MG63 (cell line): Measurements from ENCODE around the gene KRTAP5-10. TPM values are rescaled to one million over a fixed set of nuclear protein-coding genes. Genes with fewer than 3 reads are reported as not detected.
"Not testable (repeated sequence)": the region's sequence is repeated elsewhere in the genome, so short reads cannot be mapped to it uniquely, and the experiment has no call there.

Experiments
- DNase-seq: peaks from one replicate; pipeline ENCODE4 v3.0.0-alpha.2; 2020
- H3K27me3 ChIP-seq: fragments of 250-450 bp; sonication (Bioruptor Pico); 2 replicates; pipeline ENCODE4 v1.5.1; 2020; ENCODE audit warnings: mild to moderate bottlenecking, moderate library complexity
- H3K36me3 ChIP-seq: fragments of 250-450 bp; sonication (Bioruptor Pico); 2 replicates; pipeline ENCODE4 v1.5.1; 2020; ENCODE audit warnings: mild to moderate bottlenecking, moderate library complexity
- H3K4me3 ChIP-seq: fragments of 250-450 bp; sonication (Bioruptor Pico); 2 replicates; pipeline ENCODE4 v1.5.1; 2020; ENCODE audit warnings: mild to moderate bottlenecking, moderate library complexity
- H3K9me3 ChIP-seq: fragments of 250-450 bp; sonication (Bioruptor Pico); 2 replicates; pipeline ENCODE4 v1.5.1; 2020; ENCODE audit warnings: mild to moderate bottlenecking, moderate library complexity
- total RNA-seq: library from RNA; depleted of rRNA; stranded (reverse); fragments of >200 nt; shearing (Covaris generic); gene quantifications from 2 replicates; pipeline ENCODE4 v1.2.3, GENCODE V29; 2014; ENCODE audit warnings: low replicate concordance; rRNA removed

Gene KRTAP5-10
- total RNA-seq: not detected in 2 replicates

DNA sequence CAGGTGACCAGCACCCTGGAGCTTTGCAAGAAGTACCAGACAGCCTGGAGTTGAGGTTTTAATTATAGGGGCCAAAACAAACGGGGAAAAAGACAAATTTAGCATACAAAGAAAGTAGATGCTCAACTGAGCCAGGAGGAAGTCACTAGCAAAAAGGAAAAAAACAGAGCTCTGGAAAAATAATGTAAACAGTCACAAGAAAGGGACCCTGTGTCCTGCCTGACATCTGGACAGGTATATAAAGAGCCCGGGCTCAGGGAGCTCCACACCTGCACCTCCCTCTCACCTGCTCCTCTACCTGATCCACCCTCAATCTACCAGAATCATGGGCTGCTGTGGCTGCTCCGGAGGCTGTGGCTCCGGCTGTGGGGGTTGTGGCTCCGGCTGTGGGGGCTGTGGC lies at the start of gene KRTAP5-10:
Gene KRTAP5-10 (plus strand): TSS at position 301 of the 400 bp plus-strand sequence. CDS start 25 bp downstream, at position 326.
- peaks cover 6% of the 10 kb centered on the region; the same call in 1 of the 2 replicates for H3K27me3 ChIP-seq
- no peak for DNase-seq

DNA sequence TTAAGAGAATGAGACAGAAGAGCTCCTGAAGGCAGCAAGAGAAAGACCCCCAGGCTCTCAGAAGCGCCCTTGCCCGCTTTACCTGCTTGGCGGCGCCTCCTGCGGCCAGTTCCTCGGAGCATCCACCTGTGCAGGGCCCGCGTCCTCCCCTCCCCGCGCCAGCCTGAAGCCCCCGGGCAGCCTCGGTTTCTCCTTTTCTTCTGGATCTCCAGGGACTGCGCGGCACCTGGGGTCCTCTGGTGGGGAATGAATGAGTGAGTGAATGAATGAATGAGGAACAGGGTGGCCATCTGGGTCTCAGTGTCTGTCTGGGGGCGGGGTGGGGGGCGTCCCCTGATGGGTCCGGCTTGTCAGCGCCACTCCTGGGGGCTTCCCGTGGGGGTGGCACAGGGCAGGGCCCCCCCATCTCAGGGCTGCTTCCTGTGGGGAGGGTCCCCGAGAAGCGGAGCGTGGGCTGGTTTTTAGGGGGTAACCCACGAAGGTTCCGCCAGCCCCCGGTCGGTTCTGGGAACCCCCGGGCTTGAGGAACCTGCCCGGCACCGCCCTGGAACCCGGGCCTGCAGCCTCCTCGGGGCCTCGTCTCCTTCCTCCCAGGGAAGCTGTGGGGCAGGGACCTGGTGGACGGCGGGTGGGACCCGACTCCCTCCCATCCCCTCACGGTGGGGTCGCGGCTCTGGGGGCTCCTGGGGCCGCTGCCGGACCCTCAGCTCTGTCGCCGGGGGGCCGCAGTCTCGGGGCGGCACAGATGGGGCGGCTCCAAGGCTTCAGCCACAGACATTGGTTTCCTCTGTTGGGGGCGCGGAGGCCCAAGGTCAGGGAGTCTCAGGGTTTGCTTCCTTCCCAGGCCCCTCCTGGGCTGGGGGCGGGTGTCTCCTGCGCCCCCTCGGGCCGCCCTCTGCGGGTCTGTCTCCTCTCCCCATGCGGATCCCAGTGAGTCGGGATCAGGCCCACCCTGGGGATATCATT lies 46.6 kb upstream of the KRTAP5-10 start:
- no peak for DNase-seq
- H3K27me3 ChIP-seq: no peaks in the 10 kb centered on the region
- no peak overlapping the region for H3K4me3 ChIP-seq
- no peaks in the 10 kb centered on the region for H3K36me3 ChIP-seq
- H3K9me3 ChIP-seq: no peaks in the 10 kb centered on the region

More for the DNA sequence above, at the start of gene KRTAP5-10:
- Histone ChIP-seq H3K36me3 (no peaks in the 10 kb centered on the region), H3K4me3 (no peak within 1 kb of the TSS), H3K9me3 (no peaks in the 10 kb centered on the region)

- DNase-seq: no peak
- Histone ChIP-seq H3K4me3 (no peak overlapping the region), H3K27me3 (no peaks in the 10 kb centered on the region), H3K9me3 (no peaks in the 10 kb centered on the region), H3K36me3 (no peaks in the 10 kb centered on the region)
These were observed 45.8 kb upstream of the KRTAP5-10 start for GRCh38 chr11:71519546-71519945.

DNA sequence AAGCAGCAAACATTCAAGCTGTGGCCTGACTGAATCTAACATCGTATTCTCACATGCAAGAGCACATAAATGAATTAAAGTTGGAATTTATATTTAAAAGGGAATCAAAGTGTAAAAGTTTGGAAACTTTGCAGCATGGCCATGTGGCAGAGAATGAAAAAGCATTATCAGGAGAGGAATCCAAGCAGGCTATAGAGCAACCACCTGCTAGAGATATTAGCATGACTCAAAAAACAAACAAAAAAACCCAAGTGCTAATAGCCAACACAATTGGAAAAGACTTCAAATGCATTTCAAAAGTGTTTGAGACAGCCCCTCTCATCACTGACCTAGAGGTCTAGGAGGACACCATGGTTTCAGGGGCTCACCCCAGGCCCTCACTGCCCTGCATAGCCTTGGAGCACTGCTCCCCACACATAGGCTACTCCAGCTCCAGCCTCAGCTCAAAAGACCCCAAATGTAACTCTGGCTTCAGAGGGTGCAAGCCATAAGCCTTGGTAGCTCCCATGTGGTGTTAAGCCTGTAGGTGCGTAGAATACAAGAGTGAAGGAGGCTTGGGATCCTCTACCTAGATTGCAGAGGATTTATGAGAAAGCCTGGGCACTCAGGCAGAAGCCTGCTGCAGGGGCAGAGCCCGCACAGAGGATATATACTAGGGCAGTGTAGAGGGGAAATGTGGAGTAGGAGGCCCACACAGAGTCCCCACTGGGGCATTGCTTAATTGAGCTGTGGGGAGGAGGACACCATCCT lies 40.0 kb upstream of the KRTAP5-10 start:
- Histone ChIP-seq H3K4me3 (no peak overlapping the region), H3K36me3 (no peaks in the 10 kb centered on the region), H3K9me3 (no peaks in the 10 kb centered on the region), H3K27me3 (no peaks in the 10 kb centered on the region)
- DNase-seq: no peak

GRCh38 chr11:71525938-71526495 lies 39.3 kb upstream of the KRTAP5-10 start:
- Histone ChIP-seq H3K36me3 (no peaks in the 10 kb centered on the region), H3K27me3 (no peaks in the 10 kb centered on the region), H3K9me3 (no peaks in the 10 kb centered on the region), H3K4me3 (no peak overlapping the region)
- no peak for DNase-seq

- H3K9me3 ChIP-seq, DNase-seq, H3K4me3 ChIP-seq, H3K27me3 ChIP-seq, H3K36me3 ChIP-seq: not testable (repeated sequence)
These were observed 38.4 kb upstream of the KRTAP5-10 start, which contains the start of gene KRTAP5-7 for GRCh38 chr11:71526796-71527575. TSS of gene KRTAP5-7 (plus strand) at chr11:71527267. CDS start at chr11:71527301, 34 bp downstream.

- Histone ChIP-seq H3K36me3 (no peaks in the 10 kb centered on the region), H3K27me3 (no peaks in the 10 kb centered on the region), H3K9me3 (no peaks in the 10 kb centered on the region), H3K4me3 (no peak overlapping the region)
- DNase-seq: peak; percentile 14
These were observed 37.7 kb upstream of the KRTAP5-10 start for GRCh38 chr11:71527576-71528210.

DNA sequence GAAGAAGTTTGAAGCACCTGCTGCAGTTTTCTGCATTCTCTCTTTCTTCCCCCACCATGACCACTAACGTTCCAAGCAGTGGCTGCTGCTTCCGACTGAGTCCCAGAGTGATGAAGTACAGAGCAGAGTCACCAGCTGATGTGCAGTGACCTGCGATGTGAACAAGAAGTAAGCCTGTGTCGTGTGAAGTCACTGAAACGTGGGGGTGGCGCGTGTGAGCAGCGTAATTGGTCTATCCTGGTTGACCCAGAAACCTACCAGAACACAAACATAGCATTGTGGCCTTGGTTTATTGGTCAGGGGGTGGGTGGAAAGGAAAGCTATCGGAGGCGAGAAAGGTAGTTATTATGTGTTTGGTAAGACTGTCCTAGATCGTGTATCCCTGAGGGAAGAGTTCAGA lies 34.8 kb upstream of the KRTAP5-10 start:
- Histone ChIP-seq H3K9me3 (no peaks in the 10 kb centered on the region), H3K4me3 (no peak overlapping the region), H3K27me3 (no peaks in the 10 kb centered on the region), H3K36me3 (no peaks in the 10 kb centered on the region)
- DNase-seq: no peak

GRCh38 chr11:71532036-71532610 lies 33.2 kb upstream of the KRTAP5-10 start:
- no peak for DNase-seq
- Histone ChIP-seq H3K9me3 (no peaks in the 10 kb centered on the region), H3K27me3 (no peaks in the 10 kb centered on the region), H3K36me3 (no peaks in the 10 kb centered on the region), H3K4me3 (no peak overlapping the region)

DNA sequence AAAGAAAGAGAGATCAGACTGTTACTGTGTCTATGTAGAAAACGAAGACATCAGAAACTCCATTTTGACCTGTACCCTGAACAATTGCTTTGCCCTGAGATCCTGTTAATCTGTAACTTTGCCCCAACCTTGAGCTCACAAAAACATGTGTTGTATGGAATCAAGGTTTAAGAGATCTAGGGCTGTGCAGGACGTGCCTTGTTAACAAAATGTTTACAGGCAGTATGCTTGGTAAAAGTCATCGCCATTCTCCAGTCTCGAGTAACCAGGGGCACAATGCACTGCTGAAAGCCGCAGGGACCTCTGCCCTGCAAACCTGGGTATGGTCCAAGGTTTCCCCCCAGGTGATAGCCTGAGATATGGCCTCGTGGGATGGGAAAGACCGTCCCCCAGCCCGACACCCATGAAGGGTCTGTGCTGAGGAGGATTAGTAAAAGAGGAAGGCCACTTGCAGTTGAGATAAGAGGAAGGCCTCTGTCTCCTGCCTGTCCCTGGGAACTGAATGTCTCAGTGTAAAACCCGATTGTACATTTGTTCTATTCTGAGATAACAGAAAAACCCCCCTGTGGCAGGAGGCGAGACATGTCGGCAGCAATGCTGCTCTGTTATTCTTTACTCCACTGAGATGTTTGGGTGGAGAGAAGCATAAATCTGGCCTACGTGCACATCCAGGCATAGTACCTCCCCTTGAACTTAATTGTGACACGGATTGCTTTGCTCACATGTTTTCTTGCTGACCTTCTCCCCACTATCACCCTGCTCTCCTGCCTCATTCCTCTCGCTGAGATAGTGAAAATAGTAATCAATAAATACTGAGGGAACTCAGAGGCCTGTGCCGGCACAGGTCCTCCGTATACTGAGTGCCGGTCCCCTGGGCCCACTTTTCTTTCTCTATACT lies 30.4 kb upstream of the KRTAP5-10 start:
- H3K27me3 ChIP-seq: not testable (repeated sequence)

GRCh38 chr11:71535825-71536224 lies 29.5 kb upstream of the KRTAP5-10 start:
- H3K4me3 ChIP-seq: no peak overlapping the region
- no peak for DNase-seq

More for the DNA sequence above, 30.4 kb upstream of the KRTAP5-10 start:
- H3K9me3 ChIP-seq, DNase-seq, H3K4me3 ChIP-seq, H3K36me3 ChIP-seq: not testable (repeated sequence)

DNA sequence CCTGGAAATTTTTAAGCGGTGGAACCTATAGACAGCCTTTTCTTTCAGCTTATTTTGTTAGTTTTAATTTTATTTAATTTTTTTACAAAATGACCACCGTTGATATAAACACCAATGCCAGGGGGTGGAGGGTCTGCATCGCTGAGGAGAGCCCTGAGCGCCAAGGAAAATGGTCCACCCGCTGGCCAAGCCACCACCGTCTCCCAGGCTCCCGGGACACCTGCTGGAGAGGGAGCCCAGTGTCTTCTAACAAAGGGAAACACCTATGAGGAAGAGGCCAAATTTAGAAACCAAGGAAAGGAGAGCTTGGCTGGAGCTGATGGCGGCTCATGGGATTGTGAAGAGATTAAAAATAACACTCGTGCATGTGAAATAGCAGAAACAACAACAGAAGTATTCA lies 27.8 kb upstream of the KRTAP5-10 start:
- H3K36me3 ChIP-seq: no peaks in the 10 kb centered on the region
- no peak overlapping the region for H3K4me3 ChIP-seq
- no peaks in the 10 kb centered on the region for H3K27me3 ChIP-seq
- H3K9me3 ChIP-seq: no peaks in the 10 kb centered on the region
- no peak for DNase-seq

More at GRCh38 chr11:71535825-71536224, 29.5 kb upstream of the KRTAP5-10 start:
- no peaks in the 10 kb centered on the region for H3K9me3 ChIP-seq
- H3K36me3 ChIP-seq: no peaks in the 10 kb centered on the region
- no peaks in the 10 kb centered on the region for H3K27me3 ChIP-seq

- H3K4me3 ChIP-seq, H3K36me3 ChIP-seq, H3K27me3 ChIP-seq, H3K9me3 ChIP-seq: not testable (repeated sequence)
- DNase-seq: peak; percentile 6
These were observed 27.2 kb upstream of the KRTAP5-10 start, which contains the start of gene KRTAP5-8 for GRCh38 chr11:71537977-71538665. TSS of gene KRTAP5-8 (plus strand) at chr11:71538025. CDS start at chr11:71538056, 31 bp downstream.

- H3K9me3 ChIP-seq: no peaks in the 10 kb centered on the region
- no peak for DNase-seq
- H3K4me3 ChIP-seq: no peak overlapping the region
- no peaks in the 10 kb centered on the region for H3K36me3 ChIP-seq
- no peaks in the 10 kb centered on the region for H3K27me3 ChIP-seq
These were observed 26.7 kb upstream of the KRTAP5-10 start for GRCh38 chr11:71538666-71538990.
